GM21619 (cell line): ENCODE results near the gene CFAP58.

Source experiments
- ATAC-seq: cut with Tn5 transposase; IDR thresholded peaks from one replicate; pipeline ENCODE4 v1.9.1; 2021; ENCODE audit not compliant: unreplicated experiment

CFAP58 gene

GRCh38 chr10:104353325-104354048 lies at the start of gene CFAP58:
CFAP58 (plus strand) TSS chr10:104353833; CDS start chr10:104353898, 65 bp downstream.
- ATAC-seq, result peak; percentile 51

DNA sequence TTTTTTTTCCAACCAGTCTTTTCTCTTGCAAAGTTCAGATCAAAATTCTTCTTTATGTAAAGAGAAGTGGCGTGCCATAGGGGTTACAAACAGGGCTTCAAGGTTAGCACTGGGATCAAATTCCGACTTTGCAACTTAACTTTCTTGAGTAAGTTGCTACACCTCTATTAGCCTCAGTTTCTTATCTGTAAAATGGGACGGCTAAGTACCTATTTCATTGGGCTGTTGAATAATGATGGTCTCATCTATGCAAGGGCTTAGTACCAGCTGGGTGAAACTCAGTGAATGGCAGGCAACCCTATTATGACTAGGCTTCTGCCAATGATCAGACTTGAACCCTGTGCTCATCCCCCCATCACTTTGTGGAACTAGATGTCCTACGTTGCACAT lies 49.3 kb upstream of the CFAP58 start:
- no peak for ATAC-seq

GRCh38 chr10:104304927-104305326 lies 48.7 kb upstream of the CFAP58 start:
- ATAC-seq, result no peak

- no peak for ATAC-seq
Measured at GRCh38 chr10:104306897-104307296, 46.7 kb upstream of the CFAP58 start.

- ATAC-seq, result no peak
Measured at GRCh38 chr10:104307576-104308438, 45.8 kb upstream of the CFAP58 start.

DNA sequence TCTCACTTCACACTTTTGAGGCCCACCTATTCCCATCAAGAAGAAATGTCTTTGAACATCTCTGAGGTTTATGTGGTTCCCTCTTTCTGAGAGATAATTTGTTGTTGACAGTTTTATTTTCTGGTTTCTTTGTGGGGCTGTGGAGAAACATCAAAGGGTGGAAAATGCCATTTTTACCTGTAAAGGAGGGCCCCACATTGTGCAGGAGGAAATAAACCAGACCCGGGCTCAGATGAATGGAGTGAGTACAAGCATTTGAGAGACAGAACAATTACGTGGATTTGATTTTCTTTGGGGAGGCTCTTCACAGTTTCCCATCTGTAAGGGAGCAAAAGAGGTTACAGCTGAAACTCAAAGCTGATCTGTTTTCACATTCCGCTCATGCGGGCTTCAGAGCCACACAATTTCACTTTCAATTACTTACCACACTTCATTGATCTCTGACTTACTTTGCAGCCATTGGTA lies 45.2 kb upstream of the CFAP58 start:
- peak; percentile 76 for ATAC-seq

DNA sequence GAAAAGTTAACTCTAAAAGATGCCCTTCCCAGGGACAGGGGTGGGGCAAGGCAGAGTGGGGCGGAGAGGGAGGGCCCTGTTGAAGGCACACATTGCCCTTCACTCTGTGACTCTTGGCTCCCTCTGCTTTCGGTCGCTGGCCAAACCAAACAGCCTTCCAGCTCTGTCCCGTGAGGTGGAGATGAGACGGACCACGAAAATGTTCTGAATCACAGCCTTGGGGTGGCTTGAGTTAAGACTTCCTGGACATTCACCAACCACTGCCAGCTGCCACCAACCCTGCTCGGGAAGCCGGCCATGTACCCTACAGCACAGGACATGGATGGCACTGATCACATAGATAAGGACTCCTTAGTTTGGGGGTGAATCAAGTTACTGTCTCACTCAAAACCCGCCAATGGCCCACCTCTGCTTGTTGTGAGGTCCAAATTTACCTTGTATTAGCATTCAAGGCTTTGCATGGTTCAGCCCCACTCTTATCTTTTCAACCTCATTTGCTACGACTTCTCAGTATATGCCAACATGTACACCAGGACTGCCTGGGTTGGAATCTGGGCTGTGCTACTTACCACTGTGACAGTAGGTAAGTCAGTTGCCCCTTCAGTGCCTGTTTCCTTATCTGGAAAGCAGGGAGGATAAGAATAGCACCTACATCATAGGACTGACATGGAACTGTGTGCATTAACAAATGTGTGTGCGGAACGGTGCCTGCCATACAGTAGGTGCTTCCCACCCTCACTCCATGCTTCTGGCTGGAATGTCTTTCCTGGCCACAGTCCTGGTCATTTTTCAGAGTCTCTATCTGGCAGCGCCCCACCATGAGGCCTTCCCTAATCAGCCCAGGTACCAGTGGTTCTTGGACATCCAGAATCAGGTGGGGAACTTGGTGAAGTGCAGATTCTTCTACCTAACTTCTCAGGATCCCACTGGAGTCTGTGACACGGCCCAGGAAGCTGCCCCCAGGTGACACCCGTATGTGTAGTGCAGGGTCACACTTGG lies 43.4 kb upstream of the CFAP58 start:
- no peak for ATAC-seq

- ATAC-seq, result no peak
Measured at GRCh38 chr10:104311184-104311720, 42.4 kb upstream of the CFAP58 start.

GRCh38 chr10:104314591-104315485 lies 38.8 kb upstream of the CFAP58 start:
- no peak for ATAC-seq

- ATAC-seq, result no peak
Measured at GRCh38 chr10:104315486-104315921, 38.1 kb upstream of the CFAP58 start.

- ATAC-seq, result no peak
Measured at GRCh38 chr10:104316321-104317099, 37.1 kb upstream of the CFAP58 start.

- no peak for ATAC-seq
Measured at GRCh38 chr10:104317269-104317710, 36.3 kb upstream of the CFAP58 start.

DNA sequence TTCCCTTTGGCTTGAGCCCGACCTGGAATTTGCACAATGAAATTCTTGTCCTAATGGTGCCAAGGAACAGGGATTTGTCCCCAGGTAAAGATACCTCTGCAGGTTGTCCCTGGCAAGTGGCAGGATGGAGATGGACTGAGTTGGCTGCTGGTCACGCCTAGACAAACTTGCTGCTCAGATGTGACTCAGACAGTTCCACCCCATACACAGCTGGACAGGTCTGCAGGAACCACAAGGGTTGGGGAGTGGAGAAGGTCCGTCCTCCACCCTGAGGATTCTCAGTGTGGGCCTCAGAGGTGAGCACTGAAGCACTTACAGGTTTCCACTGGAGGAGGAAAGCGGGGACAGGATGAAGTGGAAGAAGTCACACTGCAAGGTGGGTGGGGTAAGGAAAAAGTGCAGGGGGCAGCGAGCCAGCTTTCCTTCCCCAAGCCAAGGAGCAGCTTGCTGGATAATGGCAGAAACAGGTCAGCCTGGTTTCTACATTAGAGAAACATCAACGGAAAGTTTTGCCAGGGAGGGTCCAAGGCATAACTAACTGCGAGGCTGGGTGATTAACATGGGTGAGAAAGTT lies 35.8 kb upstream of the CFAP58 start:
- ATAC-seq, result no peak

GRCh38 chr10:104318326-104318725 lies 35.3 kb upstream of the CFAP58 start:
- ATAC-seq, result no peak

DNA sequence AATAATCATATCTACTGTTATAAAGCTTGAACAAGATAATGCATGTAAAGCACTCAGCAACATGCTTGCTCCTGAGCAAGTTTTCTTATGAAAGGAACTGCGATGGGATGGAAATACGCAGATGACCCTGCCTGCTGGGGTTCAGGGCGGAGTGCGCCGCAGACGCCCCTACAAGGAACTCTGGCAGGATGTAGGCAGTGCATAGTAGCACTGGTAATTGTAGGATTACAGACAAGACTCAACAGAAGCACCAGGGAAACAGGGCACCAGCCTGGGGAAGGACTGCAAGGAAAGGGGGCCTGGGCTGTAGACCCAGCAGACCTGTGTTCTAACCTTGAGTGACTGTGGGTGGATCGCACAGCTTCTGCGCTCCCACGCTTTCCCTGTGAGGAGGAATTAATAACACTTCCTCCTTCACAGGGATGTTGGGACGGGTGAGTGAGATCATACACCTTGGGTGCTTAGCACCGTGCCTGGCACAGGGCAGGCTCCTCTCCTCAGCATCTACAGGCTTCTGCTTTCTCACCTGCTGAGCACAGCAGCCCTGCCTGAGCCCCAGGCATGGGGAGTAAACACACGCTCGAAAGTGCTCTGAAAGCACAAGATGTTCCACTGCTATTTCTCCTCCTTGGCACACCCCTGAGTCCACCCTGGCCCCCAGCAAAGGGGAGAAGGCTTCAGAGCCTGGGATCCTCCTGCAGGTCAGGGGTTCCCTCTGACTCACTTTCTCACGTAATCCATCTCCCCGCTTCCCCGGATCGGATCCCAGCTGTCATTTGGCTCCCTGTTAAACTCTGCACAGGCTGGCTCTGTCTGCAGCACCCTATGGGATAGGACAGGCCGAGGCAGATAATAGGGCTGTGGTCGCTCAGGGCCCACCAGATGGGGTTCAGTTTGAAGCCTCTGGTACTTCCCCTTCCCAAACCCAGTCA lies 34.6 kb upstream of the CFAP58 start:
- ATAC-seq, result no peak

GRCh38 chr10:104321226-104321625 lies 32.4 kb upstream of the CFAP58 start:
- no peak for ATAC-seq

GRCh38 chr10:104321725-104322415 lies 31.8 kb upstream of the CFAP58 start:
- no peak for ATAC-seq
